Adrenal gland (tissue), 5 donors: ENCODE measurements around the gene THG1L.

Experiments
- POLR2A ChIP-seq, 2 donors: fragments of 450-650 bp; IDR thresholded peaks; one replicate each; pipeline ENCODE4 v1.6.1; 2017; ENCODE audit warnings: antibody characterized with exemption in 2 of 2, mild to moderate bottlenecking in 2 of 2, moderate library complexity in 1 of 2
- TF ChIP-seq, protein P1 (sequence below), 6 experiments: fragments of 450-650 bp in 4 of 6; fragments of 200-600 bp in 2 of 6; sonication (generic) in 1 of 6; IDR thresholded peaks; 1 replicate in 5 of 6; 2 replicates in 1 of 6; pipeline versions ENCODE4 v1.5.1 to v1.8.0; 2016 to 2021; ENCODE audit warnings: antibody characterized with exemption in 6 of 6, mild to moderate bottlenecking in 2 of 6, moderate library complexity in 1 of 6
- donor health status: DM: no; HTN: no; CAD: no.

DNA sequence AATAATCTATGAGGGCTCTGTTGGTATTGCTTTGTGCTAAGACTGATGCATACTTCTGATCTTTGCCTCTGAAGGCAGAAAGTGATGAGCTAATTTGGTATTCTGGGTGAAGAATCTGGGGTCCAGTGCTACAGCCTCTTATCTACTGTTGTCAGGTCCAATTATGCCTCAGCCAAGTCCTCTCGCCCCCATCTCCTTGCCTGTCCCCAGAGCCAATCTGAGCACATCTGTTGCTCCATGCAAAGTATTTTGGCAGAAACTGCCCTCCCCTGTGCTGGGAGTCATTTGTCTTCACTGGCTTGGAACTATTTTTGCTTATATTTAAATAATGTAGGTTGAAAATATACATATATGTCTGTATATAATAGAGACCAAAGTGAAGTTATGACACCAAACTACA is 35.7 kb downstream of the THG1L start:
- TF ChIP-seq, protein P1, sequence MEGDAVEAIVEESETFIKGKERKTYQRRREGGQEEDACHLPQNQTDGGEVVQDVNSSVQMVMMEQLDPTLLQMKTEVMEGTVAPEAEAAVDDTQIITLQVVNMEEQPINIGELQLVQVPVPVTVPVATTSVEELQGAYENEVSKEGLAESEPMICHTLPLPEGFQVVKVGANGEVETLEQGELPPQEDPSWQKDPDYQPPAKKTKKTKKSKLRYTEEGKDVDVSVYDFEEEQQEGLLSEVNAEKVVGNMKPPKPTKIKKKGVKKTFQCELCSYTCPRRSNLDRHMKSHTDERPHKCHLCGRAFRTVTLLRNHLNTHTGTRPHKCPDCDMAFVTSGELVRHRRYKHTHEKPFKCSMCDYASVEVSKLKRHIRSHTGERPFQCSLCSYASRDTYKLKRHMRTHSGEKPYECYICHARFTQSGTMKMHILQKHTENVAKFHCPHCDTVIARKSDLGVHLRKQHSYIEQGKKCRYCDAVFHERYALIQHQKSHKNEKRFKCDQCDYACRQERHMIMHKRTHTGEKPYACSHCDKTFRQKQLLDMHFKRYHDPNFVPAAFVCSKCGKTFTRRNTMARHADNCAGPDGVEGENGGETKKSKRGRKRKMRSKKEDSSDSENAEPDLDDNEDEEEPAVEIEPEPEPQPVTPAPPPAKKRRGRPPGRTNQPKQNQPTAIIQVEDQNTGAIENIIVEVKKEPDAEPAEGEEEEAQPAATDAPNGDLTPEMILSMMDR (IDR thresholded peaks at IDR 0.05): no peak
- no peak for TF ChIP-seq POLR2A (IDR thresholded peaks at IDR 0.05)
